Activated T-helper 1 cell treated with anti-CD3 and anti-CD28 coated beads, Interleukin-2, amount 50 U/mL, for 16 hours (primary cell): ENCODE results near the gene FLYWCH2.

ENCODE experiments used
- DNase-seq, 2 donors: peaks; one replicate each; pipeline ENCODE4 v3.0.0-alpha.2; 2020; ENCODE audit warnings: low read depth in 1 of 2, low spot score in 1 of 2

Gene FLYWCH2

GRCh38 chr16:2881783-2882649 lies 999 bp upstream of the FLYWCH2 start:
- DNase-seq = no peak

- DNase-seq = peak in 1 of 2 donors; percentile 10
These were observed 468 bp downstream of the FLYWCH2 start for GRCh38 chr16:2883458-2883908.

- no peak for DNase-seq
These were observed 1.0 kb downstream of the FLYWCH2 start for GRCh38 chr16:2884041-2884451.

- no peak for DNase-seq
These were observed 11.2 kb downstream of the FLYWCH2 start for GRCh38 chr16:2894231-2894630.

GRCh38 chr16:2895813-2896212 lies 12.8 kb downstream of the FLYWCH2 start:
- DNase-seq = no peak

GRCh38 chr16:2896480-2897010 lies 13.5 kb downstream of the FLYWCH2 start:
- no peak for DNase-seq

GRCh38 chr16:2897110-2897509 lies 14.1 kb downstream of the FLYWCH2 start:
- DNase-seq = no peak

GRCh38 chr16:2898831-2899563 lies 16.0 kb downstream of the FLYWCH2 start:
- DNase-seq = no peak

- DNase-seq = no peak
These were observed 16.6 kb downstream of the FLYWCH2 start for GRCh38 chr16:2899564-2900072.

GRCh38 chr16:2900526-2901075 lies 17.6 kb downstream of the FLYWCH2 start:
- DNase-seq = no peak

- DNase-seq = no peak
These were observed 19.5 kb downstream of the FLYWCH2 start for GRCh38 chr16:2902337-2903130.

- peak; percentile 51 to 71 for DNase-seq
These were observed 21.3 kb downstream of the FLYWCH2 start for GRCh38 chr16:2904100-2904921.

- no peak for DNase-seq
These were observed 21.9 kb downstream of the FLYWCH2 start for GRCh38 chr16:2904922-2905240.

GRCh38 chr16:2905241-2905987 lies 22.4 kb downstream of the FLYWCH2 start:
- DNase-seq = peak; percentile 62 to 83

GRCh38 chr16:2905988-2906387 lies 23.0 kb downstream of the FLYWCH2 start:
- DNase-seq = no peak

- peak in 1 of 2 donors; percentile 15 for DNase-seq
These were observed 24.2 kb downstream of the FLYWCH2 start for GRCh38 chr16:2907084-2907753.

- no peak for DNase-seq
These were observed 27.5 kb downstream of the FLYWCH2 start for GRCh38 chr16:2910441-2910969.

- DNase-seq = peak; percentile 97 to 99
These were observed 28.8 kb downstream of the FLYWCH2 start, which contains the start of gene FLYWCH1 for GRCh38 chr16:2911638-2912329. TSS of gene FLYWCH1 (plus strand) at chr16:2911931. CDS start at chr16:2929686, 17,755 bp downstream.
